ENCODE data around the gene EIF2D.

- TF ChIP-seq CTCF (IDR thresholded peaks at IDR 0.05) (no peak), POLR2A (IDR thresholded peaks at IDR 0.05) (no peak)
Measured at GRCh38 chr1:206582537-206582936, 29.7 kb downstream of the EIF2D start.
